H1 (cell line): Measurements from ENCODE around the gene ACTL8. TPM values are rescaled to one million over a fixed set of nuclear protein-coding genes. Genes with fewer than 3 reads are reported as not detected.

Experiments
- CTCF ChIA-PET: fragments of 300-600 bp; sonication (Branson Sonifier 250); formaldehyde crosslinking; loops from one replicate; lab custom pipeline; 2021; ENCODE audit not compliant: partially characterized antibody; lab: Charles Lee
- POLR2A ChIA-PET: fragments of 300-600 bp; sonication (Branson Sonifier 250); formaldehyde crosslinking; loops from one replicate; lab custom pipeline; 2021; ENCODE audit warnings: inconsistent platforms; ENCODE audit not compliant: partially characterized antibody; lab: Charles Lee
- DNase-seq, 2 experiments: peaks; one replicate each; pipeline versions ENCODE4 v3.0.0 to v3.0.0-alpha.2; 2010 to 2022; ENCODE audit warnings: low spot score in 2 of 2, low read depth in 1 of 2, mixed read lengths in 1 of 2
- FAIRE-seq: peaks from 2 replicates; lab custom pipeline; 2011; peaks lifted over from hg19 to GRCh38; lab: Jason Lieb, UNC
- H2AFZ ChIP-seq: 2 replicates; pipeline ENCODE4 v1.8.1; 2012; ENCODE audit warnings: low read length, inconsistent platforms
- H2AK5ac ChIP-seq: 2 replicates; pipeline ENCODE4 v1.6.1; 2013; ENCODE audit warnings: low read depth, low read length
- H2BK120ac ChIP-seq: replicated peaks from 2 replicates; pipeline ENCODE3; 2013; ENCODE audit warnings: low read depth, low read length, inconsistent platforms
- H2BK12ac ChIP-seq: 2 replicates; pipeline ENCODE4 v1.6.1; 2013; ENCODE audit warnings: low read depth, low read length
- H2BK15ac ChIP-seq: 2 replicates; pipeline ENCODE4 v1.6.1; 2013; ENCODE audit warnings: low read length
- H2BK20ac ChIP-seq: 2 replicates; pipeline ENCODE4 v1.6.1; 2013; ENCODE audit warnings: low read length
- H2BK5ac ChIP-seq: 2 replicates; pipeline ENCODE4 v1.6.1; 2013; ENCODE audit warnings: low read depth, low read length
- H3K14ac ChIP-seq: 2 replicates; pipeline ENCODE4 v1.6.1; 2013; ENCODE audit warnings: inconsistent platforms; ENCODE audit not compliant: insufficient read length
- H3K18ac ChIP-seq: 2 replicates; pipeline ENCODE4 v1.6.1; 2013; ENCODE audit warnings: low read length; ENCODE audit errors: extremely low read depth
- H3K23ac ChIP-seq: 2 replicates; pipeline ENCODE4 v1.6.1; 2013; ENCODE audit warnings: inconsistent platforms; ENCODE audit not compliant: insufficient read length
- H3K23me2 ChIP-seq: 2 replicates; pipeline ENCODE4 v1.6.1; 2013; ENCODE audit warnings: low read depth, low read length
- H3K27ac ChIP-seq: 2 replicates; pipeline ENCODE4 v1.6.1; 2011; ENCODE audit warnings: low read depth, low read length, inconsistent platforms
- H3K27me3 ChIP-seq, 4 experiments: replicated peaks in 1 of 4; 1 replicate in 1 of 4; 2 replicates in 3 of 4; pipeline versions ENCODE4 v1.6.1 to v1.8.1; 2011 to 2013; ENCODE audit warnings: low read length in 3 of 4, mild to moderate bottlenecking in 3 of 4, inconsistent platforms in 2 of 4, mixed read lengths in 2 of 4, moderate library complexity in 1 of 4; ENCODE audit not compliant: control insufficient read depth in 3 of 4, insufficient read depth in 3 of 4; ENCODE audit errors: extremely low read depth in 1 of 4
- H3K36me3 ChIP-seq, 4 experiments: 2 replicates each; pipeline versions ENCODE4 v1.6.1 to v1.8.1; 2011 to 2013; ENCODE audit warnings: mild to moderate bottlenecking in 4 of 4, low read length in 3 of 4, moderate library complexity in 2 of 4, control low read depth in 1 of 4, inconsistent platforms in 1 of 4; ENCODE audit not compliant: insufficient read depth in 4 of 4, control insufficient read depth in 2 of 4
- H3K4ac ChIP-seq: replicated peaks from 2 replicates; pipeline ENCODE3; 2013; ENCODE audit warnings: low read length, low read depth, mixed read lengths, inconsistent platforms; ENCODE audit not compliant: insufficient read length
- H3K4me1 ChIP-seq, 4 experiments: replicated peaks in 1 of 4; 1 replicate in 1 of 4; 2 replicates in 3 of 4; pipeline versions ENCODE4 v1.6.1 to v1.8.1; 2011 to 2013; ENCODE audit warnings: low read length in 3 of 4, inconsistent platforms in 2 of 4, mixed read lengths in 1 of 4; ENCODE audit not compliant: insufficient read depth in 4 of 4, control insufficient read depth in 3 of 4
- H3K4me2 ChIP-seq, 2 experiments: 2 replicates each; pipeline versions ENCODE4 v1.6.1 to v1.8.1; 2011 to 2013; ENCODE audit warnings: low read depth in 2 of 2, low read length in 2 of 2, control low read depth in 1 of 2, inconsistent platforms in 1 of 2, mild to moderate bottlenecking in 1 of 2; ENCODE audit not compliant: insufficient read depth in 1 of 2
- H3K4me3 ChIP-seq, 4 experiments: fragments of 200-600, 300-600 bp in 1 of 4; sonication (generic), shearing (Covaris generic), sonication (Bioruptor Twin) in 1 of 4; 2 replicates each; pipeline versions ENCODE4 v1.5.1 to v1.8.1; 2011 to 2016; ENCODE audit warnings: low read length in 4 of 4, low read depth in 3 of 4, control low read depth in 2 of 4, inconsistent platforms in 2 of 4, mild to moderate bottlenecking in 2 of 4, mixed read lengths in 1 of 4, moderate library complexity in 1 of 4; ENCODE audit not compliant: insufficient read depth in 2 of 4; ENCODE audit errors: extremely low read depth in 1 of 4
- H3K56ac ChIP-seq: replicated peaks from 2 replicates; pipeline ENCODE3; 2013; ENCODE audit warnings: low read depth, mild to moderate bottlenecking, mixed read lengths, low read length, inconsistent platforms; ENCODE audit not compliant: insufficient read length
- H3K79me1 ChIP-seq: 2 replicates; pipeline ENCODE4 v1.6.1; 2013; ENCODE audit warnings: low read depth, low read length, control low read depth
- H3K79me2 ChIP-seq, 2 experiments: 2 replicates each; pipeline versions ENCODE4 v1.6.1 to v1.8.1; 2012 to 2013; ENCODE audit warnings: low read length in 2 of 2, mild to moderate bottlenecking in 2 of 2, inconsistent platforms in 1 of 2; ENCODE audit not compliant: insufficient read depth in 2 of 2, control insufficient read depth in 1 of 2
- H3K9ac ChIP-seq, 4 experiments: replicated peaks in 1 of 4; 1 replicate in 1 of 4; 2 replicates in 3 of 4; pipeline versions ENCODE4 v1.6.1 to v1.8.1; 2011 to 2013; ENCODE audit warnings: low read depth in 3 of 4, low read length in 3 of 4, control low read depth in 2 of 4, mild to moderate bottlenecking in 2 of 4, moderate library complexity in 2 of 4, inconsistent platforms in 1 of 4; ENCODE audit errors: extremely low read depth in 1 of 4
- H3K9me3 ChIP-seq, 2 experiments: 2 replicates each; pipeline versions ENCODE4 v1.6.1 to v1.8.1; 2012 to 2013; ENCODE audit warnings: mild to moderate bottlenecking in 2 of 2, moderate library complexity in 2 of 2, control low read depth in 1 of 2, inconsistent platforms in 1 of 2, low read depth in 1 of 2, low read length in 1 of 2, mixed read lengths in 1 of 2; ENCODE audit not compliant: insufficient read depth in 2 of 2
- H4K20me1 ChIP-seq, 2 experiments: replicated peaks in 1 of 2; 2 replicates each; pipeline versions ENCODE3 to v1.8.1; 2011 to 2013; ENCODE audit warnings: inconsistent platforms in 2 of 2, low read length in 2 of 2, mild to moderate bottlenecking in 1 of 2; ENCODE audit not compliant: insufficient read depth in 2 of 2, control insufficient read depth in 1 of 2
- H4K5ac ChIP-seq: 2 replicates; pipeline ENCODE4 v1.6.1; 2013; ENCODE audit warnings: low read length, low read depth, mixed read lengths, inconsistent platforms; ENCODE audit not compliant: insufficient read length
- H4K8ac ChIP-seq: 2 replicates; pipeline ENCODE4 v1.8.0; 2013; ENCODE audit warnings: mild to moderate bottlenecking, moderate library complexity, low read length, inconsistent platforms; ENCODE audit not compliant: insufficient read depth; ENCODE audit errors: extremely low read depth
- H4K91ac ChIP-seq: replicated peaks from 2 replicates; pipeline ENCODE3; 2013; ENCODE audit warnings: low read length, mixed read lengths, inconsistent platforms; ENCODE audit not compliant: insufficient read length
- CREB1 ChIP-seq: IDR thresholded peaks from 2 replicates; pipeline ENCODE4 v1.6.1; 2012; ENCODE audit warnings: inconsistent platforms
- NANOG ChIP-seq: IDR thresholded peaks from 2 replicates; pipeline ENCODE4 v1.6.1; 2011; ENCODE audit warnings: low read length, low read depth, mild to moderate bottlenecking, inconsistent platforms; ENCODE audit not compliant: insufficient read depth, poor library complexity, severe bottlenecking
- RAD21 ChIP-seq, 2 experiments: IDR thresholded peaks in 1 of 2; conservative IDR thresholded peaks in 1 of 2; 2 replicates each; pipeline ENCODE4 v1.6.1; 2011; ENCODE audit warnings: low read depth in 2 of 2, low read length in 2 of 2, improper control_type of control experiment in 1 of 2, inconsistent platforms in 1 of 2, mild to moderate bottlenecking in 1 of 2, moderate library complexity in 1 of 2
- SIN3A ChIP-seq, 2 experiments: IDR thresholded peaks in 1 of 2; conservative IDR thresholded peaks in 1 of 2; 2 replicates each; pipeline ENCODE4 v1.6.1; 2011 to 2012; ENCODE audit warnings: low read length in 2 of 2, improper control_type of control experiment in 1 of 2, low read depth in 1 of 2, mild to moderate bottlenecking in 1 of 2
- YY1 ChIP-seq: IDR thresholded peaks from 2 replicates; pipeline ENCODE4 v1.6.1; 2011; ENCODE audit warnings: low read depth, mild to moderate bottlenecking, low read length
- ZNF274 ChIP-seq: IDR thresholded peaks from 2 replicates; pipeline ENCODE4 v1.7.0; 2012; ENCODE audit warnings: low read length, borderline replicate concordance; ENCODE audit errors: extremely low read depth
- WGBS, 2 experiments: shearing (Covaris generic) in 1 of 2; methylation state at CpG; one replicate each; pipeline versions ENCODE4 v1.1.6 to v1.1.7; 2013 to 2015; ENCODE audit warnings: low lambda C conversion rate in 2 of 2, mixed read lengths in 2 of 2, inconsistent platforms in 1 of 2, low coverage in 1 of 2, missing lambda C conversion rate in 1 of 2; ENCODE audit not compliant: insufficient replicate concordance in 2 of 2, insufficient coverage in 1 of 2, insufficient read length in 1 of 2; ENCODE audit errors: extremely low coverage in 1 of 2, missing lambda C conversion rate in 1 of 2; 5-methylcytosine and 5-hydroxymethylcytosine counted together
- polyA plus RNA-seq, 7 experiments: library from polyadenylated mRNA; depleted of rRNA in 3 of 7; stranded (reverse) in 5 of 7; unstranded in 2 of 7; fragments of >200 nt in 5 of 7; fragments of 200-250 nt in 2 of 7; gene quantifications; 1 replicate in 5 of 7; 2 replicates in 1 of 7; 4 replicates in 1 of 7; pipeline versions ENCODE4 v1.2.1 to v1.2.3, GENCODE V29; 2011 to 2013; ENCODE audit warnings: missing spikeins in 2 of 7, mixed read lengths in 2 of 7
- total RNA-seq: library from RNA; stranded (reverse); fragmentation: NEBNext Ultra II Directional; extraction: Animal tissue kit (Norgen Biotek cat#: 25700); gene quantifications from 2 replicates; pipeline ENCODE4 v1.2.1, GENCODE V29; 2021

The ACTL8 gene
- total and polyA plus RNA-seq, 2 of the 8 experiments (the other 6 are each of a cell fraction or from before 2014, with no cell fraction given), result 0.33 to 0.47 TPM

DNA sequence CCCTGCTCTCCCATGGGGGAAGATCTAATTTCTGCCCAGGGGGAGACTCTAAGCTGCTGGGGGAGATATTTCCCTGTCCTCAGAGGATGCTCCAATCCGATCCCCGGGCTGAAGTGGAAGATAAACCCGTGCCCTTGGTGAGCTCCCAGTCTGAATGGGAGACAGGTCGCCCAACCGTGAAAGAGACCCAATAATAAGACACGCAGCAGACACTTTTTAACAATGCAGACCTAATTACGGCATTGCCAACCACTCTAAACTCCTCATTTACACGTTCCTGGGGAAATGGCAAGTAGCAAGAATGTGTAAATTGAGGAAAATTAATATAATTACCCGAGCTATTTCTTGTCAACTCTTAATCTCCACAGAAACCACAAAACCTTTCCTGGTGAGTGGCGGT lies 48.7 kb upstream of the ACTL8 start:
- ChIA-PET POLR2A (no interaction called here), CTCF (interaction anchor here (0.7 to 3.2 kb wide), 9 partner anchors 10 to 128 kb away, joined by 3 to 14 read pairs (median 4); no protein-coding TSS in a partner anchor)
- no peak overlapping the region for H2BK5ac ChIP-seq
- no peak overlapping the region for H3K4me2 ChIP-seq
- H2AK5ac ChIP-seq, result no peak overlapping the region
- no peak overlapping the region for H4K5ac ChIP-seq
- H3K4me3 ChIP-seq, result no peak overlapping the region
- H3K14ac ChIP-seq, result no peak overlapping the region
- no peak overlapping the region for H2AFZ ChIP-seq
- H3K27ac ChIP-seq, result no peak overlapping the region
- no peak for DNase-seq
- no peak overlapping the region for H2BK20ac ChIP-seq
- FAIRE-seq, result no peak
- no peaks in the 10 kb centered on the region for H3K36me3 ChIP-seq
- no peak overlapping the region for H3K4ac ChIP-seq
- no peak overlapping the region for H4K8ac ChIP-seq
- H3K4me1 ChIP-seq, result no peaks in the 10 kb centered on the region
- 93% methylated on average over 10 of the region's 10 CpGs; no CpG with 5 or more reads in 1 of the 2 experiments for WGBS, 2 experiments
- H3K27me3 ChIP-seq, result peaks cover 0 to 2% (median 0%) of the 10 kb centered on the region in 4 experiments; a peak in 2 of 7 replicates
- H2BK12ac ChIP-seq, result no peak overlapping the region
- peaks cover 4 to 17% of the 10 kb centered on the region in 2 experiments; a peak in 3 of 4 replicates for H3K9me3 ChIP-seq
- no peak overlapping the region for H3K23ac ChIP-seq
- no peaks in the 10 kb centered on the region for H3K79me1 ChIP-seq
- no peak overlapping the region for H2BK120ac ChIP-seq
- no peak overlapping the region for H3K18ac ChIP-seq
- H3K23me2 ChIP-seq, result no peaks in the 10 kb centered on the region
- H3K79me2 ChIP-seq, result no peaks in the 10 kb centered on the region
- no peak overlapping the region for H3K56ac ChIP-seq
- H3K9ac ChIP-seq, result no peak overlapping the region
- no peaks in the 10 kb centered on the region for H4K20me1 ChIP-seq
- no peak overlapping the region for H2BK15ac ChIP-seq
- TF ChIP-seq SIN3A (conservative IDR thresholded peaks at IDR 0.05 in 1 of 2, IDR thresholded peaks at IDR 0.05 in 1 of 2; ENCODE audit: low read depth in 1 of 2, low read length in 2 of 2) (no peak), RAD21 (IDR thresholded peaks at IDR 0.05 in 1 of 2, conservative IDR thresholded peaks at IDR 0.05 in 1 of 2; ENCODE audit: low read depth in 2 of 2, low read length in 2 of 2) (no peak), ZNF274 (no peak), YY1 (no peak), CREB1 (no peak), NANOG (no peak)
- H4K91ac ChIP-seq, result no peak overlapping the region
